Stimulated activated CD8-positive, alpha-beta memory T cell treated with anti-CD3 and anti-CD28 coated beads, Interleukin-15, amount 100 ng/mL, for 24 hours (primary cell): ENCODE results near the gene SLAIN1.

ENCODE experiments used
- DNase-seq: peaks from one replicate; pipeline ENCODE4 v3.0.0-alpha.2; 2020; ENCODE audit warnings: low read depth

SLAIN1 gene

GRCh38 chr13:77751513-77752456 lies 54.3 kb downstream of the SLAIN1 start:
- no peak for DNase-seq

DNA sequence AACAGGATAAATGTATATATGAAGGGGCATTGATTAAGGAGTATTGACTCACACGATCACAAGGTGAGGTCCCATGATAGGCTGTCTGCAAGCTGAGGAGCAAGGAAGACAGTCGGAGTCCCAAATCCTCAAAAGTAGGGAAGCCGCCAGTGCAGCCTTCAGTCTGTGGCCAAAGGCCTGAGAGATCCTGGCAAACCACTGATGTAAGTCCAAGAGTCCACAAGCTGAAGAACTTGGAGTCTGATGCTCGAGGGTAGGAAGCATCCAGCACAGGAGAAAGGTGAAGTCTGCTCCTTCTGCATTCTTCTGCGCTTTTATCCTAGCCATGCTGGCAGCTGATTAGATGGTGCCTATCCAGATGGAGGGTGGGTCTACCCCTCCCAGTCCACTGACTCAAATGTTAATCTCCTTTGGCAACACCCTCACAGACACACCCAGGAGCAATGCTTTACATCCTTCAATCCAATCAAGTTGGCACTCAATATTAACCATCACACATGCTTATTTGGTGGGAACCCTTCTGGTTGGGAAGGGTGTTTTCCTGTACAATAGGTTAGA lies 55.1 kb downstream of the SLAIN1 start:
- DNase-seq: no peak

- DNase-seq: no peak
Observed at GRCh38 chr13:77760893-77761292, 63.4 kb downstream of the SLAIN1 start.

GRCh38 chr13:77767413-77767812 lies 69.9 kb downstream of the SLAIN1 start:
- DNase-seq: no peak

GRCh38 chr13:77774181-77774580 lies 76.7 kb downstream of the SLAIN1 start:
- no peak for DNase-seq

GRCh38 chr13:77776704-77777103 lies 79.2 kb downstream of the SLAIN1 start:
- DNase-seq: no peak

DNA sequence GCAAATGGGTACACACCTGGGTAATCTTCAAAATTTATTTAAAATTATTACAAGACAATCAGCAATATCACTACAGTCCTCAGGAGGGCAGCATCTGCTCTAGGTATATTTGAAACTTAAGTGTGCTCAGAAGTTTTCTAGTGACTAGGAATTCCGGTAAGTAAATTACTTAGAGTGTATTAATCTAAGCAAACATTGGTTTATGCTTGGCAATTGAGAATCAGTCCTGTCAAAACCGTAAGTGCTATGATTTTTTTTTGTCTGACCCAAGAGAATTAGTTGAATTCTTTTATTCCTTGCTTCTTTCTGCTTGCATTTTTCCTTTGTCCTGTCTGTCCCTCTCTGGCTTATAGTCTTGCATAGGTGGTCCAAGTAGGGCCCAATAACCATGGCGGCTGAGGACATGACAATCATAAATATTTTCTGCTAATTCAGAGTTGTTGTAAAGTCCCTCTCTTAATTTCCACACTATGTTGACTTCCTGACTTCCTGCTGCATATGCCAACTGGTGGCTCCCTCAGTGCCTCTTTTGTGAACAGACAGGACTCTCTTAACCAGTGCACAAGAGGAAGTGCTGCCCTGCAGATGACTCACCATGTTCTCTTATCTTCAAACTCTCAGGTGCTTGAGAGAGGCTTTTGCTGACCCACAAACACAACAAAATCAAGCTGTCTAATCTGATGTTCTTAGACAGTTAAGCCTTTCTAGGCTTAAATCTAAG lies 82.2 kb downstream of the SLAIN1 start:
- DNase-seq: no peak

DNA sequence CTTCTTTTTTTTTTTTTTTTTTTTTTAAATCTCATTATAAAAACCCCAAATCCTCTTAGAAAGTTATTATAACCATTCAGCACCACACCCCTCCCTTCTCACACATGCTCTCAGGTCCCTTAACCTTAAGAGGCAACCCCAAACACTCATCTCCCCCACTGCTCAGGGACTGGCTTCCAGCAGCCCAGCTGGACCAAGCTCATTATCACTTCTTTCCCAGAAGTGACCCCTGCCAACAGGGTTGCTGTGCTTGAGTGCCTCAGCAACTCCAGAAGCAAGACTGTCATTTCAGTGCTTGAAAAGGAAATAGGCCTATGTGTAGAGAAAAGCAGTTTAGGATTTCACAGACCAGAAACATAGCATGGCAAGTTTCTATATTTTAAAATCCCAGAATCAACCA lies 84.3 kb downstream of the SLAIN1 start:
- no peak for DNase-seq

GRCh38 chr13:77784515-77784914 lies 87.0 kb downstream of the SLAIN1 start:
- no peak for DNase-seq

GRCh38 chr13:77786695-77787287 lies 89.3 kb downstream of the SLAIN1 start:
- no peak for DNase-seq

- DNase-seq: no peak
Observed at GRCh38 chr13:77789376-77789775, 91.9 kb downstream of the SLAIN1 start.

GRCh38 chr13:77800219-77800618 lies 102.7 kb downstream of the SLAIN1 start:
- no peak for DNase-seq

- DNase-seq: no peak
Observed at GRCh38 chr13:77806518-77806917, 109.0 kb downstream of the SLAIN1 start.

DNA sequence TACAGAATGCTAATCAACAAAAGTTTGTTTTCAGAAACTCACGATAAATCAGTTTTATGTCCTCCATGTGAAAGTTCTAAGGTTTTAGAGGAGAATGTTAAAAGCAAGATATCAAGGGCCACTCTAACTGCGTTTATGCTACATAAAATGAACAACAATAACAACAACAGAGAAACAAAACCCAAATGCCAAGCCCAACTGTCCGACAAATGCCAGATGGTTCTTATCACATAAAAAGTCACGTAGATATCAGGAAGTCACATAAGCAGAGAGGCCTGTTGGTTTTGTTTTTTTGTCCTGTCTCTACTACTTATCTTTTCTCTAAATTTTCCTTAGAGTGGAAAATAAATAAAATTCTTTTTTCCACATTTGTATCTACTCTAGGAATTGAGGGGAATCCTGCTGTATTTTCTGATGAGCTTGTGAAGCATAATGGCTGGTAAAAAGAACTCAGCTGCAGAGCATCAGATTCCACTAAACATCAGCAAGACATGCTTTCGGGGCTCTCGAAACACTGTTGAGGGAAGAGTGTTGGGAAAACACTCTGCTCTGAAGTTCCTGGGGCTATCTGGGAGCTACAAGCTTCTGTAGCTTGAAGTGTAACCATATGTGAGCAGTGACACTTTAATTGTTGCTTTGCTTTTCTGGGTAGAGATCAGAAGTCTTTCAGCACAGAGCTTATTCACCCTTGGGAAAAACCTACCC lies 110.1 kb downstream of the SLAIN1 start:
- DNase-seq: no peak

DNA sequence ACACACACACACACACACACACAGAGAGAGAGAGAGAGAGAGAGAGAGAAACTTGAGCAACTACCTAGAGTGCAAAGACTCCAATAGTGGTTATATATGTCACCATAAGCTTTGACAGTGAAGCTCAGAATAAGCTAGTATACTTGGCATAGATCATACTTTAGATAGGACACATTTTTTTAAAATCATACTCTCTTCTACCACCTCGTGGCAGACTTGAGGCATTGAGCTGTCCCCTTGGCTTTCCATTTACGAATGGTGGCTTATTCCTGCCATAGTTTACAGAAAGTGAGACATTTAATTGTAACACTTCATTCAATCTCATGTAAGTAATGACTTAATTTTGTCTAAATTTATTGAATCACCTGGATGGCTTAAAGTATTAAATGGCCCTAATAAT lies 112.9 kb downstream of the SLAIN1 start:
- no peak for DNase-seq

GRCh38 chr13:77810878-77811277 lies 113.4 kb downstream of the SLAIN1 start:
- no peak for DNase-seq

GRCh38 chr13:77811381-77811780 lies 113.9 kb downstream of the SLAIN1 start:
- no peak for DNase-seq

DNA sequence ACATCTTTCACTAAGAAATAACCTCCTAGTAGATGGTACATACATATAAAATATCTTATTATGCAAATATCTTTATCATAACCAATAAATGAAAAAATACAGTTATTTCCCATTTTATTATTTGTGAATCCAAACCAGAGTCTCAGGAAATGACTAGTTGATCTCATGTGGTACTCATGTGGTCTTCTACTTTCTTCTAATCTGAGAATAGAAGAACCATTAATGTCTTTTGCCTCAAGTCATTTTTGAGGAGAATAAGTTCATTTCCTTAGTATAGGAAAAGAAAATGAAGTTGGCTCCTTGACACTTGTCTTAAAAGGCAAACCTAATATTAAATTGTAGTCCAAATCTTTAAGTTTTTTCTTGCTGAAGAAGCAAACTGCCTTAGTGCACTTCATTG lies 114.5 kb downstream of the SLAIN1 start:
- DNase-seq: no peak
